ENCODE results near the gene CDH15. TPM values are rescaled to one million over a fixed set of nuclear protein-coding genes. Genes with fewer than 3 reads are reported as not detected.

The CDH15 gene
- total and polyA plus RNA-seq, 2 of the 13 experiments (the other 11 are each of a cell fraction or from before 2014, with no cell fraction given), result 0.74 to 2.2 TPM

- no peak for TF ChIP-seq ZNF33B (CRISPR knock-in tag; IDR thresholded peaks at IDR 0.05)
- TF ChIP-seq EZH2 (conservative IDR thresholded peaks at IDR 0.05; ENCODE audit: low read depth, low read length), result no peak
- TF ChIP-seq FOXO4 (CRISPR knock-in tag; conservative IDR thresholded peaks at IDR 0.05), result no peak
- no peak; the same call in 1 of the 2 replicates for TF ChIP-seq ZSCAN21 (CRISPR knock-in tag; IDR thresholded peaks at IDR 0.05; ENCODE audit: borderline replicate concordance)
- no peak for TF ChIP-seq RARA (CRISPR knock-in tag; IDR thresholded peaks at IDR 0.05)
- TF ChIP-seq ZNF343 (CRISPR knock-in tag; IDR thresholded peaks at IDR 0.05), result 0 out of 2 replicates have a peak, but pooled peaks have one; percentile 36
- no peak for TF ChIP-seq ZNF572 (CRISPR knock-in tag; IDR thresholded peaks at IDR 0.05)
- TF ChIP-seq SIN3A (IDR thresholded peaks at IDR 0.05; ENCODE audit: borderline replicate concordance, low read depth, low read length), result peak; percentile 90; the same call in 1 of the 2 replicates
- no peak for TF ChIP-seq SMARCE1 (IDR thresholded peaks at IDR 0.05; ENCODE audit: borderline replicate concordance)
- TF ChIP-seq MNT (IDR thresholded peaks at IDR 0.05), result no peak
- TF ChIP-seq IRF2 (CRISPR knock-in tag; IDR thresholded peaks at IDR 0.05), result peak; percentile 84
- no peak for TF ChIP-seq GLI4 (CRISPR knock-in tag; IDR thresholded peaks at IDR 0.05; ENCODE audit: borderline replicate concordance)
- TF ChIP-seq ZNF772 (CRISPR knock-in tag; IDR thresholded peaks at IDR 0.05), result peak; percentile 98
- TF ChIP-seq ZMYM3 (CRISPR knock-in tag; IDR thresholded peaks at IDR 0.05), result no peak
- no peak for TF ChIP-seq MAFK (conservative IDR thresholded peaks at IDR 0.05 in 1 of 2, IDR thresholded peaks at IDR 0.05 in 1 of 2; ENCODE audit: low read length in 2 of 2)
- TF ChIP-seq ZKSCAN5 (CRISPR knock-in tag; IDR thresholded peaks at IDR 0.05), result peak; percentile 17; the same call in 1 of the 2 replicates
- TF ChIP-seq, protein P1, sequence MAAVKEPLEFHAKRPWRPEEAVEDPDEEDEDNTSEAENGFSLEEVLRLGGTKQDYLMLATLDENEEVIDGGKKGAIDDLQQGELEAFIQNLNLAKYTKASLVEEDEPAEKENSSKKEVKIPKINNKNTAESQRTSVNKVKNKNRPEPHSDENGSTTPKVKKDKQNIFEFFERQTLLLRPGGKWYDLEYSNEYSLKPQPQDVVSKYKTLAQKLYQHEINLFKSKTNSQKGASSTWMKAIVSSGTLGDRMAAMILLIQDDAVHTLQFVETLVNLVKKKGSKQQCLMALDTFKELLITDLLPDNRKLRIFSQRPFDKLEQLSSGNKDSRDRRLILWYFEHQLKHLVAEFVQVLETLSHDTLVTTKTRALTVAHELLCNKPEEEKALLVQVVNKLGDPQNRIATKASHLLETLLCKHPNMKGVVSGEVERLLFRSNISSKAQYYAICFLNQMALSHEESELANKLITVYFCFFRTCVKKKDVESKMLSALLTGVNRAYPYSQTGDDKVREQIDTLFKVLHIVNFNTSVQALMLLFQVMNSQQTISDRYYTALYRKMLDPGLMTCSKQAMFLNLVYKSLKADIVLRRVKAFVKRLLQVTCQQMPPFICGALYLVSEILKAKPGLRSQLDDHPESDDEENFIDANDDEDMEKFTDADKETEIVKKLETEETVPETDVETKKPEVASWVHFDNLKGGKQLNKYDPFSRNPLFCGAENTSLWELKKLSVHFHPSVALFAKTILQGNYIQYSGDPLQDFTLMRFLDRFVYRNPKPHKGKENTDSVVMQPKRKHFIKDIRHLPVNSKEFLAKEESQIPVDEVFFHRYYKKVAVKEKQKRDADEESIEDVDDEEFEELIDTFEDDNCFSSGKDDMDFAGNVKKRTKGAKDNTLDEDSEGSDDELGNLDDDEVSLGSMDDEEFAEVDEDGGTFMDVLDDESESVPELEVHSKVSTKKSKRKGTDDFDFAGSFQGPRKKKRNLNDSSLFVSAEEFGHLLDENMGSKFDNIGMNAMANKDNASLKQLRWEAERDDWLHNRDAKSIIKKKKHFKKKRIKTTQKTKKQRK (IDR thresholded peaks at IDR 0.05; ENCODE audit: low read length), result no peak
- TF ChIP-seq ZNF788 (CRISPR knock-in tag; IDR thresholded peaks at IDR 0.05; ENCODE audit: borderline replicate concordance), result peak; percentile 87; the same call in 1 of the 2 replicates
- no peak for TF ChIP-seq DPF2 (CRISPR knock-in tag; IDR thresholded peaks at IDR 0.05; ENCODE audit: borderline replicate concordance, low read depth)
- no peak for TF ChIP-seq ZBTB7A (CRISPR knock-in tag; IDR thresholded peaks at IDR 0.05)
- no peak for TF ChIP-seq HOXA7 (CRISPR knock-in tag; IDR thresholded peaks at IDR 0.05)
- TF ChIP-seq HDAC6 (IDR thresholded peaks at IDR 0.05; ENCODE audit: low read depth, low read length), result no peak
- 0 out of 2 replicates have a peak, but pooled peaks have one; percentile 5 for TF ChIP-seq MTF2 (CRISPR knock-in tag; IDR thresholded peaks at IDR 0.05; ENCODE audit: borderline replicate concordance)
These were observed 69.8 kb downstream of the CDH15 start (continued) for GRCh38 chr16:89241187-89242007.
